Gastrocnemius medialis (tissue), 4 donors: ENCODE measurements around the gene ANO3. TPM values are rescaled to one million over a fixed set of nuclear protein-coding genes. Genes with fewer than 3 reads are reported as not detected.

Experiments used
- ATAC-seq, 2 donors: fragments of 150-250 bp; one replicate each; pipeline ENCODE4 v1.9.1; 2016
- DNase-seq, 2 donors: peaks; one replicate each; pipeline ENCODE4 v3.0.0-alpha.2; 2019
- H3K27ac ChIP-seq, 4 donors: fragments of 200-600 bp; sonication (generic); 1 replicate in 1 of 4; 2 replicates in 3 of 4; pipeline ENCODE4 v1.5.1; 2016 to 2018; ENCODE audit warnings: mild to moderate bottlenecking in 2 of 4, moderate library complexity in 1 of 4
- H3K27me3 ChIP-seq, 3 donors: fragments of 200-600 bp; sonication (generic) in 2 of 3; 1 replicate in 1 of 3; 2 replicates in 2 of 3; pipeline versions ENCODE4 v1.5.1 to v1.6.0; 2016 to 2019; ENCODE audit warnings: mild to moderate bottlenecking in 1 of 3, moderate library complexity in 1 of 3
- H3K36me3 ChIP-seq, 2 donors: fragments of 200-600 bp; sonication (generic) in 1 of 2; one replicate each; pipeline ENCODE4 v1.5.1; 2017 to 2018
- H3K4me1 ChIP-seq, 2 donors: fragments of 200-600 bp; sonication (generic) in 1 of 2; one replicate each; pipeline ENCODE4 v1.5.1; 2016 to 2017; ENCODE audit warnings: mild to moderate bottlenecking in 2 of 2
- H3K4me3 ChIP-seq, 4 donors: fragments of 200-600 bp; sonication (generic) in 3 of 4; 1 replicate in 1 of 4; 2 replicates in 3 of 4; pipeline ENCODE4 v1.5.1; 2016 to 2019; ENCODE audit warnings: mild to moderate bottlenecking in 2 of 4
- H3K9me3 ChIP-seq, 3 donors: fragments of 200-600 bp; sonication (generic) in 2 of 3; 1 replicate in 1 of 3; 2 replicates in 2 of 3; pipeline ENCODE4 v1.5.1; 2016 to 2019
- CTCF ChIP-seq, 5 experiments: fragments of 450-650 bp in 3 of 5; fragments of 200-600 bp in 2 of 5; sonication (generic) in 2 of 5; IDR thresholded peaks in 4 of 5; conservative IDR thresholded peaks in 1 of 5; 1 replicate in 4 of 5; 2 replicates in 1 of 5; pipeline ENCODE4 v1.5.1; 2016 to 2019; ENCODE audit warnings: antibody characterized with exemption in 5 of 5, mild to moderate bottlenecking in 3 of 5, moderate library complexity in 3 of 5
- POLR2A ChIP-seq, 2 donors: fragments of 450-650 bp; IDR thresholded peaks; one replicate each; pipeline ENCODE4 v1.6.1; 2017; ENCODE audit warnings: antibody characterized with exemption in 2 of 2, mild to moderate bottlenecking in 2 of 2, moderate library complexity in 2 of 2
- in situ Hi-C, 4 donors: fragments of 200-750 bp; cut with MboI; loops; one replicate each; pipeline versions ENCODE4 v1.15.0 to v1.8.0; 2017; ENCODE audit warnings: low sequenced_read_pairs in 4 of 4
- intact Hi-C: fragments of 100-400 bp; cut with DNase I; formaldehyde crosslinking; loops from one replicate; pipeline ENCODE4 v1.15.1; 2023; ENCODE audit warnings: low total_unique reads
- total RNA-seq, 4 donors: library from RNA; depleted of rRNA; stranded (reverse); fragments of >200 nt; gene quantifications; one replicate each; pipeline versions ENCODE4 v1.1.0 to v1.2.3, GENCODE V29; 2016

The ANO3 gene
- total RNA-seq, 4 donors from 2014 or later = 0.05 TPM; not detected in 3

GRCh38 chr11:26442131-26442530 lies 110.2 kb downstream of the ANO3 start:
- Histone ChIP-seq H3K9me3 (no peaks in the 10 kb centered on the region), H3K27ac (no peak overlapping the region), H3K4me1 (no peaks in the 10 kb centered on the region), H3K4me3 (no peak overlapping the region), H3K36me3 (no peaks in the 10 kb centered on the region), H3K27me3 (no peaks in the 10 kb centered on the region)
- in situ Hi-C loops = no loop called here
- ATAC-seq (no peak), DNase-seq (no peak)
- no peak for TF ChIP-seq CTCF (IDR thresholded peaks at IDR 0.05 in 4 of 5, conservative IDR thresholded peaks at IDR 0.05 in 1 of 5)
- no peak for TF ChIP-seq POLR2A (IDR thresholded peaks at IDR 0.05)
- intact Hi-C loops = no loop called here

GRCh38 chr11:26443617-26444016 lies 111.7 kb downstream of the ANO3 start:
- no peak for DNase-seq
- in situ Hi-C loops = no loop called here

GRCh38 chr11:26457636-26458035 lies 125.7 kb downstream of the ANO3 start:
- H3K4me3 ChIP-seq = no peak overlapping the region
- ATAC-seq (no peak), DNase-seq (no peak)
- no peaks in the 10 kb centered on the region for H3K27me3 ChIP-seq
- in situ Hi-C loops (no loop called here), intact Hi-C loops (no loop called here)
- H3K27ac ChIP-seq = no peak overlapping the region
- no peaks in the 10 kb centered on the region for H3K36me3 ChIP-seq
- no peak for TF ChIP-seq POLR2A (IDR thresholded peaks at IDR 0.05)
- TF ChIP-seq CTCF (IDR thresholded peaks at IDR 0.05 in 4 of 5, conservative IDR thresholded peaks at IDR 0.05 in 1 of 5) = no peak
- H3K9me3 ChIP-seq = no peaks in the 10 kb centered on the region
- no peaks in the 10 kb centered on the region for H3K4me1 ChIP-seq

More at GRCh38 chr11:26443617-26444016, 111.7 kb downstream of the ANO3 start:
- Histone ChIP-seq H3K4me1 (no peaks in the 10 kb centered on the region), H3K36me3 (no peaks in the 10 kb centered on the region), H3K9me3 (no peaks in the 10 kb centered on the region), H3K27me3 (no peaks in the 10 kb centered on the region), H3K27ac (no peak overlapping the region), H3K4me3 (no peak overlapping the region)
- ATAC-seq = no peak
- no peak for TF ChIP-seq POLR2A (IDR thresholded peaks at IDR 0.05)
- no peak for TF ChIP-seq CTCF (IDR thresholded peaks at IDR 0.05 in 4 of 5, conservative IDR thresholded peaks at IDR 0.05 in 1 of 5)
- intact Hi-C loops = no loop called here

- H3K9me3 ChIP-seq = no peaks in the 10 kb centered on the region
- H3K4me3 ChIP-seq = no peak overlapping the region
- TF ChIP-seq CTCF (IDR thresholded peaks at IDR 0.05 in 4 of 5, conservative IDR thresholded peaks at IDR 0.05 in 1 of 5) (no peak), POLR2A (IDR thresholded peaks at IDR 0.05) (no peak)
- H3K36me3 ChIP-seq = no peaks in the 10 kb centered on the region
- no peak for ATAC-seq
- H3K4me1 ChIP-seq = no peaks in the 10 kb centered on the region
- H3K27me3 ChIP-seq = no peaks in the 10 kb centered on the region
- in situ Hi-C loops (no loop called here), intact Hi-C loops (no loop called here)
- DNase-seq = no peak
- H3K27ac ChIP-seq = no peak overlapping the region
Measured at GRCh38 chr11:26465274-26465673, 133.3 kb downstream of the ANO3 start.

GRCh38 chr11:26467506-26467905 lies 135.6 kb downstream of the ANO3 start:
- DNase-seq (no peak), ATAC-seq (no peak)
- Histone ChIP-seq H3K27ac (no peak overlapping the region), H3K36me3 (no peaks in the 10 kb centered on the region), H3K4me3 (no peak overlapping the region), H3K9me3 (no peaks in the 10 kb centered on the region), H3K4me1 (no peaks in the 10 kb centered on the region), H3K27me3 (no peaks in the 10 kb centered on the region)
- TF ChIP-seq POLR2A (IDR thresholded peaks at IDR 0.05) (no peak), CTCF (IDR thresholded peaks at IDR 0.05 in 4 of 5, conservative IDR thresholded peaks at IDR 0.05 in 1 of 5) (no peak)
- intact Hi-C loops = no loop called here
- in situ Hi-C loops = no loop called here
